ENCODE results near the gene YARS1. TPM values are rescaled to one million over a fixed set of nuclear protein-coding genes. Genes with fewer than 3 reads are reported as not detected.
A peak's percentile ranks its signal among the peaks of the same experiment; 100 is the strongest.

The YARS1 gene
- total RNA-seq, 2 donors from 2014 or later: 36.7 to 70.0 TPM

GRCh38 chr1:32755098-32755809, 61.9 kb downstream of the YARS1 start:
- ATAC-seq (peak in 1 of 2 donors; percentile 14), DNase-seq (no peak)
- intact Hi-C loops (cut with DNase I): no loop called here

GRCh38 chr1:32754317-32755097, 62.7 kb downstream of the YARS1 start:
- intact Hi-C loops (cut with DNase I): no loop called here
- DNase-seq (no peak), ATAC-seq (peak; percentile 16 to 19)

- DNase-seq (peak; percentile 72), ATAC-seq (peak; percentile 94)
- intact Hi-C loops (cut with DNase I): no loop called here
These were observed 63.4 kb downstream of the YARS1 start for GRCh38 chr1:32753532-32754316.

GRCh38 chr1:32749771-32750170, 67.4 kb downstream of the YARS1 start:
- ATAC-seq: no peak
- intact Hi-C loops (cut with DNase I): no loop called here
- DNase-seq: no peak

- ATAC-seq (no peak), DNase-seq (no peak)
- intact Hi-C loops (cut with DNase I): no loop called here
These were observed 67.8 kb downstream of the YARS1 start for GRCh38 chr1:32749332-32749731.

- DNase-seq (no peak), ATAC-seq (no peak)
- intact Hi-C loops (cut with DNase I): no loop called here
These were observed 68.2 kb downstream of the YARS1 start for GRCh38 chr1:32748926-32749325.

GRCh38 chr1:32748348-32748747, 68.8 kb downstream of the YARS1 start:
- DNase-seq (no peak), ATAC-seq (no peak)
- intact Hi-C loops (cut with DNase I): no loop called here

GRCh38 chr1:32746130-32746529, 71.0 kb downstream of the YARS1 start:
- intact Hi-C loops (cut with DNase I): no loop called here
- ATAC-seq (no peak), DNase-seq (no peak)

- ATAC-seq (no peak), DNase-seq (no peak)
- intact Hi-C loops (cut with DNase I): no loop called here
These were observed 73.1 kb downstream of the YARS1 start for GRCh38 chr1:32744071-32744425.

GRCh38 chr1:32743380-32744070, 73.6 kb downstream of the YARS1 start:
- DNase-seq: no peak
- intact Hi-C loops (cut with DNase I): no loop called here
- ATAC-seq: peak; percentile 2 to 23

- DNase-seq: peak; percentile 29
- intact Hi-C loops (cut with DNase I): no loop called here
- ATAC-seq: peak; percentile 16 to 56
These were observed 74.2 kb downstream of the YARS1 start for GRCh38 chr1:32742956-32743355.

GRCh38 chr1:32742199-32742947, 74.8 kb downstream of the YARS1 start:
- intact Hi-C loops (cut with DNase I): no loop called here
- ATAC-seq (peak; percentile 17 to 38), DNase-seq (peak; percentile 38)

- peak; percentile 36 for DNase-seq
- ATAC-seq: peak; percentile 68 to 69
- intact Hi-C loops (cut with DNase I): no loop called here
These were observed 75.6 kb downstream of the YARS1 start for GRCh38 chr1:32741413-32742198.

- DNase-seq: no peak
- intact Hi-C loops (cut with DNase I): no loop called here
- ATAC-seq: peak in 1 of 2 donors; percentile 4
These were observed 76.1 kb downstream of the YARS1 start for GRCh38 chr1:32741059-32741412.

GRCh38 chr1:32736812-32737791, 80.1 kb downstream of the YARS1 start:
- DNase-seq: no peak

GRCh38 chr1:32733582-32734321, 83.4 kb downstream of the YARS1 start:
- DNase-seq (no peak), ATAC-seq (peak in 1 of 2 donors; percentile 36)
- intact Hi-C loops (cut with DNase I): no loop called here

More at GRCh38 chr1:32736812-32737791, 80.1 kb downstream of the YARS1 start:
- intact Hi-C loops (cut with DNase I): no loop called here
- ATAC-seq: no peak

Data from left cardiac atrium (tissue), 4 donors.